GM23248 (cell line): ENCODE measurements around the gene WDCP. TPM values are rescaled to one million over a fixed set of nuclear protein-coding genes. Genes with fewer than 3 reads are reported as not detected.

Experiments
- DNase-seq: peaks from one replicate; pipeline ENCODE4 v3.0.0-alpha.2; 2015
- H2AFZ ChIP-seq: fragments of 200-600 bp; sonication (generic); 2 replicates; pipeline ENCODE4 v1.6.1; 2016; ENCODE audit warnings: antibody characterized with exemption
- H3F3A ChIP-seq: fragments of 200-600 bp; sonication (generic); 2 replicates; pipeline ENCODE4 v1.6.1; 2016; ENCODE audit warnings: mild to moderate bottlenecking, antibody characterized with exemption, mixed run types; ENCODE audit not compliant: insufficient read depth
- H3K27ac ChIP-seq: fragments of 200-600 bp; sonication (generic); 2 replicates; pipeline ENCODE4 v1.5.1; 2016; ENCODE audit warnings: mild to moderate bottlenecking
- H3K27me3 ChIP-seq: fragments of 200-600 bp; sonication (generic); replicated peaks from 2 replicates; pipeline ENCODE4 v1.6.1; 2016; ENCODE audit warnings: mild to moderate bottlenecking; ENCODE audit not compliant: insufficient read depth
- H3K36me3 ChIP-seq: fragments of 200-600 bp; sonication (generic); 2 replicates; pipeline ENCODE4 v1.6.1; 2016; ENCODE audit warnings: low read depth, mild to moderate bottlenecking
- H3K4me1 ChIP-seq: fragments of 200-600 bp; sonication (generic); 2 replicates; pipeline ENCODE4 v1.6.1; 2016; ENCODE audit warnings: mild to moderate bottlenecking; ENCODE audit not compliant: insufficient read depth
- H3K4me2 ChIP-seq: fragments of 200-600 bp; sonication (generic); one replicate; pipeline ENCODE4 v1.6.1; 2016; ENCODE audit warnings: mild to moderate bottlenecking; ENCODE audit not compliant: unreplicated experiment
- H3K4me3 ChIP-seq: fragments of 200-600 bp; sonication (generic); 2 replicates; pipeline ENCODE4 v1.5.1; 2016; ENCODE audit warnings: mild to moderate bottlenecking
- H3K79me2 ChIP-seq: fragments of 200-600 bp; sonication (generic); 2 replicates; pipeline ENCODE4 v1.6.1; 2016; ENCODE audit warnings: mild to moderate bottlenecking; ENCODE audit not compliant: insufficient read depth
- H3K9ac ChIP-seq: fragments of 200-600 bp; sonication (generic); 2 replicates; pipeline ENCODE4 v1.6.1; 2016; ENCODE audit warnings: mild to moderate bottlenecking
- H3K9me2 ChIP-seq: fragments of 200-600 bp; sonication (generic); 2 replicates; pipeline ENCODE4 v1.6.1; 2016; ENCODE audit warnings: mixed run types, mild to moderate bottlenecking, moderate library complexity; ENCODE audit not compliant: insufficient read depth
- H3K9me3 ChIP-seq: fragments of 200-600 bp; sonication (generic); one replicate; pipeline ENCODE4 v1.6.1; 2017; ENCODE audit warnings: low read depth
- H4K20me1 ChIP-seq: fragments of 200-600 bp; sonication (generic); 2 replicates; pipeline ENCODE4 v1.6.0; 2016; ENCODE audit not compliant: insufficient read depth
- EZH2 ChIP-seq: fragments of 200-600 bp; sonication (generic); IDR thresholded peaks from 2 replicates; pipeline ENCODE4 v1.6.1; 2018; ENCODE audit warnings: antibody characterized with exemption, mild to moderate bottlenecking; ENCODE audit not compliant: insufficient read depth, poor library complexity, severe bottlenecking
- EZH2phosphoT487 ChIP-seq: fragments of 200-600 bp; sonication (generic); IDR thresholded peaks from 2 replicates; pipeline ENCODE4 v1.6.1; 2018; ENCODE audit warnings: antibody characterized with exemption, moderate library complexity, mild to moderate bottlenecking, low read depth; ENCODE audit not compliant: insufficient read depth
- WGBS, 2 experiments: methylation state at CpG; one replicate each; pipeline ENCODE4 v1.1.6; 2015 to 2017; ENCODE audit warnings: low lambda C conversion rate in 2 of 2, low coverage in 1 of 2; ENCODE audit errors: missing lambda C conversion rate in 2 of 2; 5-methylcytosine and 5-hydroxymethylcytosine counted together
- in situ Hi-C: fragments of 300-500 bp; cut with MboI; formaldehyde crosslinking; loops from 2 replicates; pipeline ENCODE4 v1.15.0; 2020
- polyA plus RNA-seq: library from polyadenylated mRNA; unstranded; fragments of >200 nt; fragmentation: Nextera tagmentation; extraction: Ambion mirVana; gene quantifications from 2 replicates; pipeline ENCODE4 v1.2.1, GENCODE V29; 2016
- total RNA-seq: library from RNA; depleted of rRNA; stranded (reverse); fragments of >200 nt; shearing (Covaris generic); gene quantifications from 2 replicates; pipeline ENCODE4 v1.2.3, GENCODE V29; 2014

WDCP gene
- total and polyA plus RNA-seq, 2 experiments from 2014 or later, result 4.2 to 7.6 TPM

DNA sequence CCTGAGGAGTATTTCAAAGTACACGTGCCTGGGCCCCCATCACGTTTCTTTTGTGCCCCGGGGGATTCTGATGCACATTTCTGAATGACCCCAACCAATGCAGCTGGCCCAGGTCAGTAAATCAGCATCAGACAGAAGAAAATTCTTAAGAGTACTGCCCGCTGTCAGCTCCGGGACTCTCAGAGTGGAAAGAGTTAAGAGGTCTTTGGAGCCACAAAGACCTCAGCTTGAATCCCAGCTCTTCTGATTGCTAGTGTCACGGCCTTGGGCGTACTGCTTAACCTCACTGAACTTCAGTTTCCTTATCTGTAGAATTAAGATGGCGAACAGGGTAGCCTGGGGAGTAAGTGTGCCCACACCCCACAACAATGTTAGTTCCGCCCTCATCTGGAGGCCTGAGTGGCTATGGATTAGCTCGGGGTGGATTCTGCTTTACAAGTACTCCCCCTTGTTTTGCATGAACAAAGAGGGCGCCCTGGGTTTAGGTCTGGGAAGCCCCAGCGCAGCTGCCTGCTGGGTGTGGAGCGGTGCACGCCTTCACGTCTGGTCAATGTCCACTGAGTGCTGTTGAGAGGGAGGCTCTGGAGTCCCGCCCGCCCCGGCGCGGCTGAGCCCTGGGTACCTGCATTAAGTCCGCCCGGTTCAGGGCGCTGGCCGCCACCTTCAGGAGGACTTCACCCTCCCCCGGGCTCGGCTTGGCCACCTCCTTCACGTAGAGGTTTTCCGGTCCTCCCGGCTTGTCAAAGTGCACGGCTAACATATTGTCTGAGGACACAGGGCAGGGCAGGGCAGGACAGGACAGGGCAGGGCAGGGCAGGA is 36.6 kb upstream of the WDCP start:
- TF ChIP-seq EZH2phosphoT487, result no peak
- TF ChIP-seq EZH2, result no peak
- no peaks in the 10 kb centered on the region for H4K20me1 ChIP-seq
- WGBS, 2 experiments, result 1 to 2% methylated on average over 30 of the region's 30 CpGs
- 0 out of 2 replicates have a peak, but pooled peaks cover 6% of the 10 kb centered on the region for H3K4me1 ChIP-seq
- H3K36me3 ChIP-seq, result peaks cover 6% of the 10 kb centered on the region; the same call in 1 of the 2 replicates
- H3K27ac ChIP-seq, result peak overlapping the region; percentile 77
- H3K9ac ChIP-seq, result peak overlapping the region; percentile 87
- H3K9me2 ChIP-seq, result no peaks in the 10 kb centered on the region
- H3F3A ChIP-seq, result peaks cover 13% of the 10 kb centered on the region
- H3K4me3 ChIP-seq, result peak overlapping the region; percentile 90
- peak; percentile 83 for DNase-seq
- no peaks in the 10 kb centered on the region for H3K27me3 ChIP-seq
- H2AFZ ChIP-seq, result peak overlapping the region; percentile 97
- H3K4me2 ChIP-seq, result peak overlapping the region; percentile 93
- H3K79me2 ChIP-seq, result peaks cover 12% of the 10 kb centered on the region; the same call in 1 of the 2 replicates
- no peaks in the 10 kb centered on the region for H3K9me3 ChIP-seq
- in situ Hi-C loops, result no loop called here

DNA sequence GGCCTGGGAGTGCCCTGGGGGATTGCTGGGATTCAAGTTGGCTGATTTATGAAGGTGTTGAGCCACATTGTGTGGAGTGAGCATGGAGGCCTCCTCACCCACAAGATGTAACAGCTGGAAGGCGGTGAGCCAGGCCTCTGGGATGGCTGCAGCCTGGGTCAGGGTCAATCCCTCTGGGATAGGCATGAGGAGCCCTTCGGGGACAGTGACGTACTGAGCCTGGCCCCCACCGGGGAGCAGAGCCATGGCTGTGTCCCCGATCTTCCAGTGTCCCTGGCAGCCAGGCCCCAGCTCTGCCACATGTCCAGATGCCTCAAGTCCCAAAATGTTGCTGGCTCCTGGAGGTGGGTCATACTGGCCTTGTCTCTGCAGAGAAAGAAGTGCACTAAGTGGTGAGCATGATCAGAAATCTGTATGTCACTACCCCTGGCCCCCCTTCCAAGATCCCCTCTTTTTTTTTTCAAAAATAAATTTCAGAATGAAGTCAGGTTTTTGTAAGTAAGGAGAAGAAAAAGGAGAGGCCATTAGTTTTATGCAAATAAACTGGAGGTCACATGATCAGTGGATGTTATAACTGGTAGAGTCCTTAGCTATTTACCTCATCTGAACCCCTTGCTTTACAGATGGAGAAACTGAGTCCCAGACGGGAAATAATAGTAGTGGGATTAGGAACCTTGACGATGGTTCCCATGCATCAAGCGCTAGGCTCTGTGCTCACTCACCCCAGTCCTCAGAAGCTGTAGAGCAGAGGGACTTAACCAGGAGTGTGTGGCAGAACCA is 35.8 kb upstream of the WDCP start:
- WGBS, 2 experiments, result 69 to 75% methylated on average over 8 of the region's 8 CpGs

DNA sequence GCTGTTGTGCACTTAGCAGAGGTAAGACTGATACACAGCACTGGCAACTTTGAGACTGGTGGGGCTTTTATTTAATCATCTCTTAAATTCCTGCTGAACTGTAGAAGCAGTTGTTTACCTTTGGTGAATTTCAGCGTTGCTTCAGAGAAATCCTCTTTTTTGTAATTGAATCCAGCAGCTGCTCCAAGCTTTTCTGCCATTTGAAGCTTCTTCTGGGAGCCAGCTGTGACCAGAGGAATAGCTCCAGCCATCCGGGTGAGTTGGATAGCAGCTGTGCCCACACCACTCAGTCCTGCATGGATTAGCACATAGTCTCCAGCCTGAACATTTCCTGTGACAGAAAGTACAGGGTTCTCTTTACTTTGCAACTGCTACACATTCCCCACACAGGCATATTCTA is 33.5 kb upstream of the WDCP start:
- no peak for DNase-seq
- Histone ChIP-seq H3K4me1 (0 out of 2 replicates have a peak, but pooled peaks cover 6% of the 10 kb centered on the region), H3K79me2 (peaks cover 13% of the 10 kb centered on the region), H4K20me1 (no peaks in the 10 kb centered on the region), H3K9ac (no peak overlapping the region), H3K4me2 (no peak overlapping the region), H3K4me3 (no peak overlapping the region), H3F3A (peaks cover 33% of the 10 kb centered on the region), H3K9me2 (no peaks in the 10 kb centered on the region), H3K27me3 (no peaks in the 10 kb centered on the region), H3K27ac (no peak overlapping the region), H2AFZ (no peak overlapping the region), H3K9me3 (no peaks in the 10 kb centered on the region), H3K36me3 (peaks cover 6% of the 10 kb centered on the region; the same call in 1 of the 2 replicates)
- in situ Hi-C loops, result no loop called here
- TF ChIP-seq EZH2, result no peak
- no peak for TF ChIP-seq EZH2phosphoT487
- WGBS, 2 experiments, result 18 to 21% methylated on average over 2 of the region's 2 CpGs

More for the DNA sequence above, 35.8 kb upstream of the WDCP start:
- peak; percentile 4 for DNase-seq
- peaks cover 12% of the 10 kb centered on the region; the same call in 1 of the 2 replicates for H3K79me2 ChIP-seq
- peak overlapping the region; percentile 90 for H3K4me3 ChIP-seq
- H3K9ac ChIP-seq, result peak overlapping the region; percentile 87
- peak overlapping the region; percentile 93 for H3K4me2 ChIP-seq
- no peaks in the 10 kb centered on the region for H3K9me2 ChIP-seq
- 0 out of 2 replicates have a peak, but pooled peaks cover 6% of the 10 kb centered on the region for H3K4me1 ChIP-seq
- H3F3A ChIP-seq, result peaks cover 21% of the 10 kb centered on the region
- peak overlapping the region; percentile 77 for H3K27ac ChIP-seq
- in situ Hi-C loops, result no loop called here
- no peaks in the 10 kb centered on the region for H3K27me3 ChIP-seq
- TF ChIP-seq EZH2, result no peak
- no peak for TF ChIP-seq EZH2phosphoT487
- no peaks in the 10 kb centered on the region for H4K20me1 ChIP-seq
- H2AFZ ChIP-seq, result peak overlapping the region; percentile 97
- no peaks in the 10 kb centered on the region for H3K9me3 ChIP-seq
- H3K36me3 ChIP-seq, result peaks cover 6% of the 10 kb centered on the region; the same call in 1 of the 2 replicates

DNA sequence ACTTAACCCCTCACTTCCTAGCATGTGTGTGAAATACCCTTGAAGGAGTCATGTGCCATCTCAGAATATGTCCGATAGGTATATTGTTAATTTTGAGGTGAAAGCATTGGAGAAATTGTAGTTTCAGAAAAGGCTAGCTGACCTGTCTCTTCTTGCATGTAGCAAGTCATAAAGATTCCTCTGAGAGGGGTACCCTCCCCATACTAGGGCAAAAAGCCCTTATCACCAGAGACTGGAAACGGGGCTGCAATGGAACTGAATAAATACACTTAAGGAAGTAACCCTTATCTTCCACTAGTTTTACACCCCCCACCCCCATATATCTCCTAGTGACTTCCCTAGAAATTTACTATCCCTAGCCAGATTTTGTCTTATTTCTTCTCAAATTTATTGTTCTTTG is 30.7 kb upstream of the WDCP start:
- peaks cover 26% of the 10 kb centered on the region for H3F3A ChIP-seq
- peaks cover 18% of the 10 kb centered on the region for H3K36me3 ChIP-seq
- in situ Hi-C loops, result no loop called here
- 68 to 78% methylated on average over 2 of the region's 2 CpGs for WGBS, 2 experiments
- no peaks in the 10 kb centered on the region for H3K9me2 ChIP-seq
- TF ChIP-seq EZH2phosphoT487 (no peak), EZH2 (no peak)
- H3K4me3 ChIP-seq, result peak overlapping the region; percentile 89
- H4K20me1 ChIP-seq, result no peaks in the 10 kb centered on the region
- no peaks in the 10 kb centered on the region for H3K9me3 ChIP-seq
- H3K9ac ChIP-seq, result peak overlapping the region; percentile 86
- no peaks in the 10 kb centered on the region for H3K27me3 ChIP-seq
- peaks cover 34% of the 10 kb centered on the region for H3K79me2 ChIP-seq
- H3K4me1 ChIP-seq, result peaks cover 8% of the 10 kb centered on the region; the same call in 1 of the 2 replicates
- H3K27ac ChIP-seq, result peak overlapping the region; percentile 68; the same call in 1 of the 2 replicates
- H2AFZ ChIP-seq, result peak overlapping the region; percentile 88
- peak overlapping the region; percentile 65 for H3K4me2 ChIP-seq
- no peak for DNase-seq
